ENCODE measurements around the gene IGFBP6.
"Not testable (repeated sequence)": the region's sequence is repeated elsewhere in the genome, so short reads cannot be mapped to it uniquely, and the experiment has no call there.

The IGFBP6 gene

DNA sequence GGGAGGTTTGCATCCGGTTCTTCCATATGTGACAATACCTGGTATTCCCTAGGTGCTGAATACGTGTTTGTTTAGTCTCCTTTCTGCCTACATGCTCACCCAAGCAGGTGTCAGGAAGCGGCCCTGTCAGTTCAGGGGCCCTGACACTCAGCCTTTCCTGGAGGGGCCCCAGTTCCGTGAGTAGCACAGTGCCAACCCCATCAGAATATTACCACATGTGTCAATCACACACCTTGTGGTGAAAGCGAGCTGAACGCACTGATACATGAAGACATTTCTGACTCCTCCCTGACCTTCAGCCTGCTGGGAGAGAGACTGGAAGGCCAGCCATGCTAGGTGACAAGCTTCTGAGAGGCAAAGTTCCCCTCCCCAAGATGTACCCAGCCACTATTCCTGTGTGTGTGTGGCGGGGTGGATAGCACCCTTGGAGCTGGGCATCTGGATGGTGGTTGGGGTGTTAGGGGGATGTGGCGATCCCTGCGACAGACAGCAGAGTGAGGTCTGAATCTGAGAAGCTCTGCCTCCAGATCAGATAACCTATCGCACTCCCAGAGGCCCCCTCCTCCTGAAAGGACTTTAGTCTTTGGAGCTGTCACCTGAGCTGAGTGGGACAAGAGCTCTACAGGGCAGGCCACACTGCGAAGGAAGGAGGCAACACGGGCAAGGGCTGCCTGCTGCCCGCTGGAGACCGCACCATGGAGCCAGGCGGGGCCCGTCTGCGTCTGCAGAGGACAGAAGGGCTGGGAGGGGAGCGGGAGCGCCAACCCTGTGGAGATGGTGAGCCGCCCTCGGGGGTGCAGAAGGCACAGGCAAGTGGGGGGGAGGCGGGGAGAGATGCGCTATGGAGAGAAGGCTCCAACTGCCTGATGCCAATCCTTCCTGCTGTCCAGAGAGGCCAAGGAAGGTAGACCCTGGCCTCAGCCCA, 5.7 kb downstream of the IGFBP6 start, which contains the start of gene SOAT2:
Gene SOAT2 (plus strand): TSS at position 604 of the 925 bp plus-strand sequence. CDS start 92 bp downstream, at position 696.
- no peak for DNase-seq (ENCODE audit: low read depth)
- H3K4me3 ChIP-seq (ENCODE audit: low read length) = no peak within 1 kb of the TSS
- TF ChIP-seq, protein P1, sequence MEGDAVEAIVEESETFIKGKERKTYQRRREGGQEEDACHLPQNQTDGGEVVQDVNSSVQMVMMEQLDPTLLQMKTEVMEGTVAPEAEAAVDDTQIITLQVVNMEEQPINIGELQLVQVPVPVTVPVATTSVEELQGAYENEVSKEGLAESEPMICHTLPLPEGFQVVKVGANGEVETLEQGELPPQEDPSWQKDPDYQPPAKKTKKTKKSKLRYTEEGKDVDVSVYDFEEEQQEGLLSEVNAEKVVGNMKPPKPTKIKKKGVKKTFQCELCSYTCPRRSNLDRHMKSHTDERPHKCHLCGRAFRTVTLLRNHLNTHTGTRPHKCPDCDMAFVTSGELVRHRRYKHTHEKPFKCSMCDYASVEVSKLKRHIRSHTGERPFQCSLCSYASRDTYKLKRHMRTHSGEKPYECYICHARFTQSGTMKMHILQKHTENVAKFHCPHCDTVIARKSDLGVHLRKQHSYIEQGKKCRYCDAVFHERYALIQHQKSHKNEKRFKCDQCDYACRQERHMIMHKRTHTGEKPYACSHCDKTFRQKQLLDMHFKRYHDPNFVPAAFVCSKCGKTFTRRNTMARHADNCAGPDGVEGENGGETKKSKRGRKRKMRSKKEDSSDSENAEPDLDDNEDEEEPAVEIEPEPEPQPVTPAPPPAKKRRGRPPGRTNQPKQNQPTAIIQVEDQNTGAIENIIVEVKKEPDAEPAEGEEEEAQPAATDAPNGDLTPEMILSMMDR (IDR thresholded peaks at IDR 0.05; ENCODE audit: insufficient read depth, low read depth, low read length, missing control alignments) = no peak

DNA sequence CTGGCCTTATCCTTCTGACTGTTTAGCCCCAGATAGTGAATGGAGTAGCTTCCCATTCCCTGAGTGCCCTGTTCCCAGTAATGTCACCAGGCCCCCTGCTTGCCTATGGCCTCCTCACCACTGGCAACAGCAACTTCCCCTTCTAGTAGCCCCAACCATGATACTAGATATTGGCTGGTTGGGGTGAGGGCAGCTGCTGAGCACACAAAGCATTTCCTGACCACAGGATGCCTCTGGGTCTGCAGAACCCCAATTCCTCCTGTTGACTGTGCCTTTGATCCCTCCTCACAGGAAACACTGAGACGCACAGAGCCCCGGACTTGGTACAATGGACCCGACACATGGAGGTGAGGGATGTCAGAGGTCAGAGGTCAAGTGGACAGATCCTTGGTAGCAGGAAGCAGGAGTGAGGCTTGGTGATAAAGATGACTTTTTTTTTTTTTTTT, 6.4 kb downstream of the IGFBP6 start:
- DNase-seq (ENCODE audit: low read depth) = no peak
- TF ChIP-seq, protein P1 (IDR thresholded peaks at IDR 0.05; ENCODE audit: insufficient read depth, low read depth, low read length, missing control alignments) = no peak
- H3K4me3 ChIP-seq (ENCODE audit: low read length) = no peak overlapping the region

DNA sequence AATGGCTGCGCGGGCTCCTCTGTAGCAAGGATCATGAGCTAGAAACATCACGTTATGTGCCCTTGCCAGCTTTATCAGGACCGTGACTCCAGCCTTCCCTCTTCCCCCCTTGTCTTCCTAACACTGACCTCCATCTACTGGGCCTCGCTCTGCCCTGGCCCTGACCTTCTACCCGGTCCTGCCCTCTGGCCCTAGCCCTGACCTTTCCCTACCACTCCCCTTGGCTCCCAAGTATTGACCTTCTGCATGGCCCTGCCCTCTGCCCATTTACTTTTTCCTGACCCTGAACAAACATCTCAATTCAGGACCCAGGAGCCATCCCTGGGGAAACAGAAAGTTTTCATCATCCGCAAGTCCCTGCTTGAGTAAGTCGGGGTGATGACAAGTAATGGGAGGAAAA, 7.8 kb downstream of the IGFBP6 start:
- TF ChIP-seq, protein P1 (IDR thresholded peaks at IDR 0.05; ENCODE audit: insufficient read depth, low read depth, low read length, missing control alignments) = no peak
- no peak for DNase-seq (ENCODE audit: low read depth)
- H3K4me3 ChIP-seq (ENCODE audit: low read length) = no peak overlapping the region

DNA sequence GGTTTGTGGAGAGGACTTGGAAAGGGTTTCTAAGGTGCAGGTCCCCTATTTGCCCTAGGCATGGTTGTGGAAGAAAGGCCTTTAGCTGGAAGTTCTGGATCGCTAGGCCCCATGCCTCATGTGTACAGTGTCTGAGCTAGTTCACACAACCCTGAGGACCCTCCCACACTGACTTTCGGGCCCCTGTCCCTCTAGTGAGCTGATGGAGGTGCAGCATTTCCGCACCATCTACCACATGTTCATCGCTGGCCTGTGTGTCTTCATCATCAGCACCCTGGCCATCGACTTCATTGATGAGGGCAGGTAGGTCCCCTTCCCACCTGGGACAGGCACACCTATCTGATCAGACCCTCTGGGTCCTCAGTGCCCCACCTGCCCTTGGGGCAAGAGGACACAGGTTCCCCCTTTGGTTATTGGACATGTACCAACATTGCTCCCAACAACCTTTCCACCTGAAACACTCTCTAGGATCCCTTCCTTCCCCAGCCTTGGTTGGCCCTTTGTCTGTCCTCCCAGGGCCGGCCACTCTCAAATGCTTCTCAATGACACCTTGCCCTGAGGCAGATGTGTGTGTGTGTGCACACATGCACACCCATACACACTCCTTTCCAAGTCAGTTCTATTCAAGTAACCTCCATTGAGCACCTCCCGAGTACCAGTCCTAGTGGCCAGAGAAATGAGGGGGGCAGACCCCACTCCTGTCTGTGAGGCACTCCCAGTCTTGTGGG, 8.4 kb downstream of the IGFBP6 start:
- DNase-seq (ENCODE audit: low read depth) = no peak
- no peak overlapping the region for H3K4me3 ChIP-seq (ENCODE audit: low read length)
- TF ChIP-seq, protein P1 (IDR thresholded peaks at IDR 0.05; ENCODE audit: insufficient read depth, low read depth, low read length, missing control alignments) = no peak

DNA sequence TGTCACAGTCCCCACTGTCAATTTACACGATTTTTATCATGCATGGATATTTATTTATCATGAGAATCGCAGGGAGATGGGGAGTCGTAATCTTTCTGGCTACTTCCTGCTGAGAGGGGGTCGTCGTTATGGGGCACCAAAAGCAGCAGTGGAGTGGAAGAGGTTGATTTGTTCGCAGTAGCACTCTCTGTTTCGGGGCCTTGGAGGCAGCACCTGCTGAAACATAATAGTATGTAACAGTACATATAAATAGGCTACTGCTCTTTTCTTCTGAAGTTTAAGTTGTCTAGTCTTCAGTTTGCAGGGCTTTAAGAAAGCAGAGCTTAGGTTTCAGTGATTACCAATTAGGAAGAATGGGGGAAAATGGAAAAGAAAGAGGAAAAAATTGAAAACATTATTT, 9.7 kb downstream of the IGFBP6 start:
- TF ChIP-seq, protein P1 (IDR thresholded peaks at IDR 0.05; ENCODE audit: insufficient read depth, low read depth, low read length, missing control alignments) = no peak
- no peak for DNase-seq (ENCODE audit: low read depth)
- no peak overlapping the region for H3K4me3 ChIP-seq (ENCODE audit: low read length)

DNA sequence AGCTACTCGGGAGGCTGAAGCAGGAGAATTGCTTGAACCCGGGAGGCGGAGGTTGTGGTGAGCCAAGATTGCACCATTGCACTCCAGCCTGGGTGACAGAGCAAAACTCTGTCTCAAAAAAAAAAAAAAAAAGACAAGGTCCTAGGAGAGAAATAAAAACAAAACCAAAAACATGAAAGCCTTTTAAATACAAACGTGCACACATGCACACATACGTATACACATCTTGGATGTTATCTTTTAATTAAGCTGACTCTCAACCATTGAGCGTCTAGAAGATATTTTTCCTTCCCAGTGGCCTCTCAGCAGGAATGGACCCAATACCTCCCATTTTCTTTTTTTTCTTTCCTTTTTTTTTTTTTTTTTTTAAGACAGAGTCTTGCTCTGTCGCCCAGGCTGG, 15.0 kb downstream of the IGFBP6 start:
- DNase-seq (ENCODE audit: low read depth); H3K4me3 ChIP-seq (ENCODE audit: low read length): not testable (repeated sequence)

DNA sequence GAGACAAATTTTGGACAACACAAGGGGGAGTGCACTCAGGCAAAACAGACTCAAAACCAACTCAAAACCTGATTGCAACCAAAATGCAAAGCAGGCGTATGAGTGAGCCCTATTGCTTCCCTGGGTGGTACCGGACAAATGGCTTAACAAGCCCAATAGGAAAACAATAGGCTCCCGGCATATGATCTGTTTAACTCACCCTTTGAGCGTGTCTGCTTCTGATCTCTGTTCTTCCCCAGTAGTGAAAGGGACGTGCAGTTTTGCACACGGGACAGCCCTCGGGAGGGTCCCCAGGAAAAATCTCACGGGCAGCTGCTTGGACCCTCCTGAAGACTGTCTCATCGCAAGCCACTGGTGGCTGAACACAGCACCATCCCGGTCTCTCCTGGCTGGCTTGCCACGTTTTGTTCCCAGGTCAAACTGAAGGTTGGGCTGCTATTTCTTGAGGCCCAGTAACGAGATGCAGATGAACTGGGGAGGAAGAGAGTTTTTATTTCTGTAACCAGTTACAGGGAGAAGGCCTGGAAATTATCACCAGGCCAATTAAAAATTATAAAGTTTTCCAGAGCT, 15.8 kb downstream of the IGFBP6 start:
- TF ChIP-seq, protein P1 (IDR thresholded peaks at IDR 0.05; ENCODE audit: insufficient read depth, low read depth, low read length, missing control alignments) = no peak
- DNase-seq (ENCODE audit: low read depth) = no peak
- H3K4me3 ChIP-seq (ENCODE audit: low read length) = no peak overlapping the region

Measured in epithelial cell of esophagus (primary cell).